NCI-H2196 treated with DMSO at 0.1 percent for 48 hours (cell line): Measurements from ENCODE around the gene FTSJ3.

Experiments used
- DNase-seq: peaks from one replicate; lab custom pipeline; 2025; ENCODE audit not compliant: unreplicated experiment; lab: John Stamatoyannopoulos, UW

Gene FTSJ3

GRCh38 chr17:63790057-63790456 is 37.4 kb downstream of the FTSJ3 start:
- DNase-seq = no peak

- DNase-seq = no peak
Observed at GRCh38 chr17:63786971-63787711, 40.3 kb downstream of the FTSJ3 start.

- DNase-seq = no peak
Observed at GRCh38 chr17:63786117-63786516, 41.3 kb downstream of the FTSJ3 start.

- no peak for DNase-seq
Observed at GRCh38 chr17:63785556-63785955, 41.9 kb downstream of the FTSJ3 start.

- no peak for DNase-seq
Observed at GRCh38 chr17:63783522-63783921, 43.9 kb downstream of the FTSJ3 start.

- DNase-seq = no peak
Observed at GRCh38 chr17:63780928-63781327, 46.5 kb downstream of the FTSJ3 start.

- peak; percentile 32 for DNase-seq
Observed at GRCh38 chr17:63780507-63780906, 47.0 kb downstream of the FTSJ3 start.

GRCh38 chr17:63775420-63775819 is 52.0 kb downstream of the FTSJ3 start:
- DNase-seq = no peak

- no peak for DNase-seq
Observed at GRCh38 chr17:63774969-63775265, 52.5 kb downstream of the FTSJ3 start.

GRCh38 chr17:63774141-63774968 is 53.1 kb downstream of the FTSJ3 start, which contains the start of gene DDX42:
Gene DDX42, plus strand, starts transcription at chr17:63774170. Its CDS starts 12,880 bp downstream, at chr17:63787050.
- no peak for DNase-seq

GRCh38 chr17:63773272-63774140 is 54.0 kb downstream of the FTSJ3 start, which contains the start of gene CCDC47:
Gene CCDC47, minus strand, starts transcription at chr17:63773597. Its CDS starts 7,422 bp downstream, at chr17:63766175.
- peak; percentile 98 for DNase-seq

GRCh38 chr17:63772801-63773271 is 54.6 kb downstream of the FTSJ3 start:
- DNase-seq = no peak
